Activated naive CD8-positive, alpha-beta T cell treated with anti-CD3 and anti-CD28 coated beads, Interleukin-2, amount 10 ng/mL, durations not matched to agents 7 days and 5 days (primary cell): ENCODE results near the gene OR51B2. TPM values are rescaled to one million over a fixed set of nuclear protein-coding genes. Genes with fewer than 3 reads are reported as not detected.
"Not testable (repeated sequence)": the region's sequence is repeated elsewhere in the genome, so short reads cannot be mapped to it uniquely, and the experiment has no call there.

Source experiments
- ATAC-seq: fragments of 150-1000 bp; cut with Tn5 transposase; one replicate; pipeline ENCODE4 v1.10.0; 2021; ENCODE audit warnings: low read depth, moderate library complexity
- POLR2A ChIA-PET: fragments of 350-600 bp; sonication (Branson Sonifier 250); formaldehyde crosslinking; loops from one replicate; lab custom pipeline; 2021; ENCODE audit warnings: antibody characterized with exemption; lab: Charles Lee
- DNase-seq: peaks from one replicate; pipeline ENCODE4 v3.0.0; 2021
- H3K27ac Mint-ChIP-seq: one replicate; pipeline ENCODE4 v1.8.0; 2022; ENCODE audit warnings: mild to moderate bottlenecking, mixed read lengths
- H3K27me3 Mint-ChIP-seq: one replicate; pipeline ENCODE4 v1.8.0; 2022; ENCODE audit warnings: mild to moderate bottlenecking, moderate library complexity, mixed read lengths
- H3K36me3 Mint-ChIP-seq: one replicate; pipeline ENCODE4 v1.8.0; 2021; ENCODE audit warnings: mild to moderate bottlenecking, mixed read lengths
- H3K4me1 Mint-ChIP-seq: one replicate; pipeline ENCODE4 v1.8.0; 2021; ENCODE audit warnings: mixed read lengths
- H3K4me3 Mint-ChIP-seq: one replicate; pipeline ENCODE4 v1.8.0; 2022; ENCODE audit warnings: mild to moderate bottlenecking, moderate library complexity, mixed read lengths
- H3K9me3 Mint-ChIP-seq: one replicate; pipeline ENCODE4 v1.8.0; 2021; ENCODE audit warnings: mixed read lengths
- total RNA-seq, 2 experiments: library from RNA; stranded (reverse); gene quantifications; one replicate each; pipeline ENCODE4 v1.2.3, GENCODE V29; 2021

OR51B2 gene
- total RNA-seq, 2 experiments from 2014 or later: not detected

- Mint-ChIP-seq H3K4me1 (no peaks in the 10 kb centered on the region), H3K27ac (no peak within 1 kb of the TSS), H3K27me3 (no peaks in the 10 kb centered on the region), H3K36me3 (no peaks in the 10 kb centered on the region), H3K4me3 (no peak within 1 kb of the TSS), H3K9me3 (no peaks in the 10 kb centered on the region)
- DNase-seq (no peak), ATAC-seq (no peak)
- POLR2A ChIA-PET: no interaction called here
Measured at GRCh38 chr11:5343474-5344335, 19.6 kb upstream of the OR51B2 start, which contains the start of gene OR51B5. Gene OR51B5 (minus strand): TSS chr11:5343524. CDS start chr11:5343524, 0 bp downstream.

- no peaks in the 10 kb centered on the region for H3K9me3 Mint-ChIP-seq
- ATAC-seq (no peak), DNase-seq (no peak)
- no peaks in the 10 kb centered on the region for H3K4me1 Mint-ChIP-seq
- H3K27me3 Mint-ChIP-seq: no peaks in the 10 kb centered on the region
- POLR2A ChIA-PET: no interaction called here
- H3K36me3 Mint-ChIP-seq: no peaks in the 10 kb centered on the region
- H3K27ac Mint-ChIP-seq: no peak overlapping the region
- H3K4me3 Mint-ChIP-seq: no peak overlapping the region
Measured at GRCh38 chr11:5339771-5340322, 15.8 kb upstream of the OR51B2 start.

GRCh38 chr11:5337253-5337652, 13.2 kb upstream of the OR51B2 start:
- POLR2A ChIA-PET, H3K27me3 Mint-ChIP-seq, ATAC-seq: not testable (repeated sequence)

GRCh38 chr11:5336331-5336730, 12.2 kb upstream of the OR51B2 start:
- no peaks in the 10 kb centered on the region for H3K36me3 Mint-ChIP-seq
- POLR2A ChIA-PET: no interaction called here
- H3K4me3 Mint-ChIP-seq: no peak overlapping the region
- ATAC-seq (no peak), DNase-seq (no peak)
- H3K27ac Mint-ChIP-seq: no peak overlapping the region
- no peaks in the 10 kb centered on the region for H3K4me1 Mint-ChIP-seq
- H3K9me3 Mint-ChIP-seq: no peaks in the 10 kb centered on the region
- H3K27me3 Mint-ChIP-seq: no peaks in the 10 kb centered on the region

More at GRCh38 chr11:5337253-5337652, 13.2 kb upstream of the OR51B2 start:
- H3K4me1 Mint-ChIP-seq, DNase-seq, H3K4me3 Mint-ChIP-seq, H3K9me3 Mint-ChIP-seq, H3K36me3 Mint-ChIP-seq, H3K27ac Mint-ChIP-seq: not testable (repeated sequence)

- H3K4me3 Mint-ChIP-seq: no peak overlapping the region
- DNase-seq (no peak), ATAC-seq (no peak)
- H3K27me3 Mint-ChIP-seq: no peaks in the 10 kb centered on the region
- no peak overlapping the region for H3K27ac Mint-ChIP-seq
- H3K4me1 Mint-ChIP-seq: no peaks in the 10 kb centered on the region
- POLR2A ChIA-PET: no interaction called here
- H3K36me3 Mint-ChIP-seq: no peaks in the 10 kb centered on the region
- H3K9me3 Mint-ChIP-seq: no peaks in the 10 kb centered on the region
Measured at GRCh38 chr11:5335170-5335569, 11.1 kb upstream of the OR51B2 start.

- H3K4me3 Mint-ChIP-seq: no peak overlapping the region
- H3K9me3 Mint-ChIP-seq: no peaks in the 10 kb centered on the region
- no peaks in the 10 kb centered on the region for H3K4me1 Mint-ChIP-seq
- DNase-seq (no peak), ATAC-seq (no peak)
- POLR2A ChIA-PET: no interaction called here
- no peaks in the 10 kb centered on the region for H3K27me3 Mint-ChIP-seq
- H3K36me3 Mint-ChIP-seq: no peaks in the 10 kb centered on the region
- H3K27ac Mint-ChIP-seq: no peak overlapping the region
Measured at GRCh38 chr11:5317292-5317691, 6.8 kb downstream of the OR51B2 start.

GRCh38 chr11:5313326-5314023, 10.6 kb downstream of the OR51B2 start:
- ATAC-seq, DNase-seq, H3K36me3 Mint-ChIP-seq, H3K9me3 Mint-ChIP-seq, H3K4me1 Mint-ChIP-seq, H3K4me3 Mint-ChIP-seq, H3K27ac Mint-ChIP-seq, H3K27me3 Mint-ChIP-seq, POLR2A ChIA-PET: not testable (repeated sequence)

GRCh38 chr11:5310423-5310822, 13.7 kb downstream of the OR51B2 start:
- DNase-seq: no peak
- Mint-ChIP-seq H3K4me3 (no peak overlapping the region), H3K36me3 (no peaks in the 10 kb centered on the region), H3K4me1 (no peaks in the 10 kb centered on the region), H3K9me3 (no peaks in the 10 kb centered on the region), H3K27ac (no peak overlapping the region), H3K27me3 (peaks cover 3% of the 10 kb centered on the region)
- POLR2A ChIA-PET: no interaction called here
- ATAC-seq: no peak

GRCh38 chr11:5307256-5308019, 16.7 kb downstream of the OR51B2 start:
- no peaks in the 10 kb centered on the region for H3K4me1 Mint-ChIP-seq
- no peaks in the 10 kb centered on the region for H3K9me3 Mint-ChIP-seq
- no peak overlapping the region for H3K4me3 Mint-ChIP-seq
- DNase-seq (no peak), ATAC-seq (no peak)
- H3K27me3 Mint-ChIP-seq: peaks cover 3% of the 10 kb centered on the region
- POLR2A ChIA-PET: no interaction called here
- no peaks in the 10 kb centered on the region for H3K36me3 Mint-ChIP-seq
- H3K27ac Mint-ChIP-seq: no peak overlapping the region

GRCh38 chr11:5304046-5304445, 20.1 kb downstream of the OR51B2 start:
- ATAC-seq: no peak
- Mint-ChIP-seq H3K36me3 (no peaks in the 10 kb centered on the region), H3K27ac (no peak overlapping the region), H3K9me3 (no peaks in the 10 kb centered on the region), H3K4me1 (no peaks in the 10 kb centered on the region), H3K4me3 (no peak overlapping the region), H3K27me3 (peaks cover 3% of the 10 kb centered on the region)
- POLR2A ChIA-PET: no interaction called here
- DNase-seq: no peak

- Mint-ChIP-seq H3K36me3 (no peaks in the 10 kb centered on the region), H3K27ac (no peak overlapping the region), H3K27me3 (peaks cover 3% of the 10 kb centered on the region), H3K4me3 (no peak overlapping the region), H3K4me1 (no peaks in the 10 kb centered on the region), H3K9me3 (no peaks in the 10 kb centered on the region)
- DNase-seq (no peak), ATAC-seq (no peak)
- POLR2A ChIA-PET: no interaction called here
Measured at GRCh38 chr11:5303626-5304025, 20.5 kb downstream of the OR51B2 start.

GRCh38 chr11:5301846-5302245, 22.3 kb downstream of the OR51B2 start, which contains the start of gene OR51B4:
Gene OR51B4 (minus strand): TSS chr11:5301946. CDS start chr11:5301946, 0 bp downstream.
- Mint-ChIP-seq H3K4me3 (no peak within 1 kb of the TSS), H3K4me1 (no peaks in the 10 kb centered on the region), H3K36me3 (no peaks in the 10 kb centered on the region), H3K9me3 (no peaks in the 10 kb centered on the region), H3K27ac (no peak within 1 kb of the TSS), H3K27me3 (peaks cover 6% of the 10 kb centered on the region)
- DNase-seq (no peak), ATAC-seq (no peak)
- POLR2A ChIA-PET: no interaction called here

- POLR2A ChIA-PET: no interaction called here
- Mint-ChIP-seq H3K4me1 (no peaks in the 10 kb centered on the region), H3K36me3 (no peaks in the 10 kb centered on the region), H3K27me3 (peaks cover 7% of the 10 kb centered on the region), H3K27ac (no peak overlapping the region), H3K9me3 (no peaks in the 10 kb centered on the region), H3K4me3 (no peak overlapping the region)
- ATAC-seq (no peak), DNase-seq (no peak)
Measured at GRCh38 chr11:5300251-5300650, 23.8 kb downstream of the OR51B2 start.
